Measurements from ENCODE around the gene NEU4. TPM values are rescaled to one million over a fixed set of nuclear protein-coding genes. Genes with fewer than 3 reads are reported as not detected.

Gene NEU4
- total and polyA plus RNA-seq, 2 donors from 2014 or later = 0.76 to 2.8 TPM

DNA sequence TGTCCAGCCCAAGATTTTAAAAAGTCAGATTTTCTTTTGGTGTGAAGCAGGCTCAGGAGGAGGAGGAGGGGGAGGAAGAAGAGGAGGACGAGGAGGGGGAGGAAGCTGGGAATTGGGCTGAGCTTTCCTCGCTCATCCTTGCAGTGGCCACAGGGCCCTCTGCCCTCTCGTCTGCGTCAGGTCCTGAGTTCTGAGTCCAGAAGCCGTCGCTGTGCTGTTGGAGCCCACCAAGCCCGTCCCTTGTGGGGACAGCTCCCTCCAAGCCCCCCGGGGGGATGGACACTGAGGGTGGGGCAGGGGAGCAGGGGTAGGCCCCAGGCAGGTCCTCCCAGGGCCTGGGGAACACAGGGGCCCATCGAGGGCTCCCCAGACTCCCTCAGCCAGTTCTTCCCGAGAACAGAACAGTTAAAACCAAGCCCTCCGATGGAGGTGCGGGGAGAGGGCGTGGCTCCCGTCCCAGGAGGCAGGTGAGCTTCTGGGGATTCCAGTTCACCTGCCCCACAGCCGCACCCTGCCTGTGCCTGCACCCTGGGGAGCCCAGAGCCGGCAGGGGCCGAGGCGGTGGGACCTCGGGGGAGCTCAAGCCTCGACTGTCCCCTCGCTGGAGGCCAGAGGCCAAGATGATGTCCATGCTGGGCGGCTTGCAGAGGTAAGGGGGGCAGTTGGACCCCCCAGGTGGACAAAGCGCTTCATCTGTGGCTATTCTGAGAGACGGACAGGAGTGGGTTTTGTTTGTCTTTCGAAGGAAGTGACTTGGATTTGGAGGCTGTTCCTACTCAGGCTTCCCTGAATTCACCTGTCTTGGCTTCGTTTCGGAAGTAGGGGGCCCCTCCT lies 32.4 kb upstream of the NEU4 start, which contains the start of gene GAL3ST2:
TSS of gene GAL3ST2 (plus strand) at position 487 of the 834 bp plus-strand sequence. CDS start at position 621, 134 bp downstream.
- Histone ChIP-seq H3K36me3 (ENCODE audit: control insufficient read depth in 2 of 3, insufficient read depth in 3 of 3, low read length in 3 of 3) (no peaks in the 10 kb centered on the region), H3K9ac (ENCODE audit: low read length in 3 of 3) (no peak within 1 kb of the TSS), H3K4me3 (ENCODE audit: low read length in 3 of 3) (no peak within 1 kb of the TSS), H3K9me3 (ENCODE audit: control insufficient read depth in 2 of 3, insufficient read depth in 1 of 3, low read length in 3 of 3) (peaks cover 0 to 3% (median 0%) of the 10 kb centered on the region in 3 donors), H3K4me1 (ENCODE audit: control insufficient read depth in 2 of 3, insufficient read depth in 2 of 3, low read depth in 1 of 3, low read length in 3 of 3) (no peaks in the 10 kb centered on the region), H3K27ac (ENCODE audit: low read depth in 2 of 2, low read length in 2 of 2) (no peak within 1 kb of the TSS), H3K27me3 (ENCODE audit: control insufficient read depth, insufficient read depth, low read length) (no peaks in the 10 kb centered on the region)
- intact Hi-C loops (cut with DNase I) = no loop called here
- FAIRE-seq (no peak), DNase-seq (no peak)
- TF ChIP-seq, protein P1, sequence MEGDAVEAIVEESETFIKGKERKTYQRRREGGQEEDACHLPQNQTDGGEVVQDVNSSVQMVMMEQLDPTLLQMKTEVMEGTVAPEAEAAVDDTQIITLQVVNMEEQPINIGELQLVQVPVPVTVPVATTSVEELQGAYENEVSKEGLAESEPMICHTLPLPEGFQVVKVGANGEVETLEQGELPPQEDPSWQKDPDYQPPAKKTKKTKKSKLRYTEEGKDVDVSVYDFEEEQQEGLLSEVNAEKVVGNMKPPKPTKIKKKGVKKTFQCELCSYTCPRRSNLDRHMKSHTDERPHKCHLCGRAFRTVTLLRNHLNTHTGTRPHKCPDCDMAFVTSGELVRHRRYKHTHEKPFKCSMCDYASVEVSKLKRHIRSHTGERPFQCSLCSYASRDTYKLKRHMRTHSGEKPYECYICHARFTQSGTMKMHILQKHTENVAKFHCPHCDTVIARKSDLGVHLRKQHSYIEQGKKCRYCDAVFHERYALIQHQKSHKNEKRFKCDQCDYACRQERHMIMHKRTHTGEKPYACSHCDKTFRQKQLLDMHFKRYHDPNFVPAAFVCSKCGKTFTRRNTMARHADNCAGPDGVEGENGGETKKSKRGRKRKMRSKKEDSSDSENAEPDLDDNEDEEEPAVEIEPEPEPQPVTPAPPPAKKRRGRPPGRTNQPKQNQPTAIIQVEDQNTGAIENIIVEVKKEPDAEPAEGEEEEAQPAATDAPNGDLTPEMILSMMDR (IDR thresholded peaks at IDR 0.05; ENCODE audit: borderline replicate concordance, extremely low read depth, insufficient read depth) = no peak

- no peak overlapping the region for H3K9ac ChIP-seq (ENCODE audit: low read length in 3 of 3)
- H3K4me3 ChIP-seq (ENCODE audit: low read length in 3 of 3) = no peak overlapping the region
- DNase-seq (peak in 4 of 5 donors; percentile 58 to 75 (median 66)), FAIRE-seq (no peak)
- no peaks in the 10 kb centered on the region for H3K4me1 ChIP-seq (ENCODE audit: control insufficient read depth in 2 of 3, insufficient read depth in 2 of 3, low read depth in 1 of 3, low read length in 3 of 3)
- H3K27ac ChIP-seq (ENCODE audit: low read depth in 2 of 2, low read length in 2 of 2) = no peak overlapping the region
- TF ChIP-seq, protein P1 (IDR thresholded peaks at IDR 0.05; ENCODE audit: borderline replicate concordance, extremely low read depth, insufficient read depth) = no peak
- intact Hi-C loops (cut with DNase I) = no loop called here
- peaks cover 0 to 3% (median 0%) of the 10 kb centered on the region in 3 donors for H3K9me3 ChIP-seq (ENCODE audit: control insufficient read depth in 2 of 3, insufficient read depth in 1 of 3, low read length in 3 of 3)
- no peaks in the 10 kb centered on the region for H3K27me3 ChIP-seq (ENCODE audit: control insufficient read depth, insufficient read depth, low read length)
- H3K36me3 ChIP-seq (ENCODE audit: control insufficient read depth in 2 of 3, insufficient read depth in 3 of 3, low read length in 3 of 3) = no peaks in the 10 kb centered on the region
Measured at GRCh38 chr2:241777170-241777685, 31.8 kb upstream of the NEU4 start.

- DNase-seq (no peak), FAIRE-seq (no peak)
- Histone ChIP-seq H3K9me3 (ENCODE audit: control insufficient read depth in 2 of 3, insufficient read depth in 1 of 3, low read length in 3 of 3) (peaks cover 0 to 3% (median 0%) of the 10 kb centered on the region in 3 donors), H3K27me3 (ENCODE audit: control insufficient read depth, insufficient read depth, low read length) (no peaks in the 10 kb centered on the region), H3K36me3 (ENCODE audit: control insufficient read depth in 2 of 3, insufficient read depth in 3 of 3, low read length in 3 of 3) (no peaks in the 10 kb centered on the region), H3K27ac (ENCODE audit: low read depth in 2 of 2, low read length in 2 of 2) (no peak overlapping the region), H3K4me3 (ENCODE audit: low read length in 3 of 3) (no peak overlapping the region), H3K9ac (ENCODE audit: low read length in 3 of 3) (no peak overlapping the region), H3K4me1 (ENCODE audit: control insufficient read depth in 2 of 3, insufficient read depth in 2 of 3, low read depth in 1 of 3, low read length in 3 of 3) (no peaks in the 10 kb centered on the region)
- TF ChIP-seq, protein P1 (IDR thresholded peaks at IDR 0.05; ENCODE audit: borderline replicate concordance, extremely low read depth, insufficient read depth) = no peak
- intact Hi-C loops (cut with DNase I) = no loop called here
Measured at GRCh38 chr2:241777686-241778627, 31.0 kb upstream of the NEU4 start.

All from kidney (tissue), 14 donors.